ENCODE results near the gene TMIGD3. TPM values are rescaled to one million over a fixed set of nuclear protein-coding genes. Genes with fewer than 3 reads are reported as not detected.

The TMIGD3 gene
- total RNA-seq, 1 experiment from 2014 or later = 0.88 TPM

DNA sequence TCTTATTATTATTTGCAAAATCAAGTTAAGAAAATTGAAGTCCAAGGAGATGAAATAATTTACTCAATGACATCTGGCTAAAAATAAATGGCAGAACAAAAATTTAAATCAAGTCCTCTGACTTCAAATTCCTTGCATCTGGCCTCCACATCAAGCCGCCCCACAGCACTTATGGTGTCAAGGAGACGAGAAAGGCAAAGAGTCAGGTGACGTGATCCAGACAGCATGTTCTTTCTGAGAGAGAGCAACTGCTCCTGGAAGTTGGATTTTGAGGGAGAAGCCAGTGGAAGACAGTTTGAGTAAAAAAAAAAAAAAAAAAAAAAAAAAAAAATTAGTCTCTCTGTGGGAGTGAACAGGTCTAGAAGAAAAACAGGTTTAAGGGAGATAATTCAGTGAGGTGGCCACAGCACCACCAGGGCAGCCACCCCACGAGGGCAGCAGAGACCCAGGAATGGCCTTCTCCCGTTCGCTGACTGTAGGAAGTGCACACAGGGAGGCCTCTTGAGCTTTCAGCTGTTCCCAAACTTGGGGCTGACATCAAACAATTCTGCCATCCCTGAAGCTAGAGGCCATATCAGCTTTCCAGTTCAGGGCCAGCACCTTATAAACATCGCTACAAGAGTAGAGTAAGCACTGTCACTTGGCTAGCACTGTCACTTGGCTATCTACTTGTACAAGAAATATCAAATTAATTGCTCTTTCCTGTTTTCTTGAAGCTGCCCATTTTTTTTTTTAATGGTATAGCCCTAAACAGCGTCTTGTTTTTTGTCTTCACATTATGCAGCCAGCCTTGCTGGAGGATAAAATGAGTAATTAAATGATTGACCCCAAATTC, 21.8 kb downstream of the TMIGD3 start:
- no peaks in the 10 kb centered on the region for H3K27me3 Mint-ChIP-seq (ENCODE audit: insufficient read depth, unreplicated experiment)

DNA sequence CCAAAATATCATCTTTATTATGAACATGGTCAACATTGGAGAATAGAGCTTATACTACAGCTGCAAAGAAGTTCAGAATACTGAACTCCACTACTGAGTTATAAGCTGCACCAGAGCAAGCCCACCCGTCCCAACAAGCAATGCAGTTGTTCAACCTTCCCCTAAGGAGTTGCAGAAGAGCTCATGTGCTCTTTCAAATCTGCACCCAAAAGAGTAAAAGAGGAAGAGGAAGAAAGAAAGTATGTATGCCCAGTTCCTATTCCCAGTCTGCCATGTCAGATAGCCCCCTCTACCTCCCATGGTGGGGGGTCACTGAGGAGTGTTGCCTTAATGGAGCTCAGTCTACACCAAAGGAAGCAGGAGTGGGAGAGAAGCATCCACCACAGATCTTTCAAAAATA, 22.8 kb downstream of the TMIGD3 start:
- Histone ChIP-seq H3K27me3 (replicated peaks; ENCODE audit: control insufficient read depth, insufficient read depth, low read length) (no peaks in the 10 kb centered on the region), H3K36me3 (ENCODE audit: control insufficient read depth, insufficient read depth, low read length) (no peaks in the 10 kb centered on the region), H3K4me3 (ENCODE audit: low read depth, low read length) (no peak overlapping the region), H3K9me3 (no peaks in the 10 kb centered on the region), H3K4me1 (no peaks in the 10 kb centered on the region)
- Mint-ChIP-seq H3K4me1 (ENCODE audit: low read depth, unreplicated experiment) (no peaks in the 10 kb centered on the region), H3K9me3 (ENCODE audit: unreplicated experiment) (no peaks in the 10 kb centered on the region), H3K27ac (ENCODE audit: unreplicated experiment) (no peak overlapping the region), H3K4me3 (ENCODE audit: unreplicated experiment) (no peak overlapping the region), H3K27me3 (ENCODE audit: insufficient read depth, unreplicated experiment) (no peaks in the 10 kb centered on the region), H3K36me3 (ENCODE audit: insufficient read depth, unreplicated experiment) (no peaks in the 10 kb centered on the region)
- no peak for DNase-seq
- TF ChIP-seq, protein P1, sequence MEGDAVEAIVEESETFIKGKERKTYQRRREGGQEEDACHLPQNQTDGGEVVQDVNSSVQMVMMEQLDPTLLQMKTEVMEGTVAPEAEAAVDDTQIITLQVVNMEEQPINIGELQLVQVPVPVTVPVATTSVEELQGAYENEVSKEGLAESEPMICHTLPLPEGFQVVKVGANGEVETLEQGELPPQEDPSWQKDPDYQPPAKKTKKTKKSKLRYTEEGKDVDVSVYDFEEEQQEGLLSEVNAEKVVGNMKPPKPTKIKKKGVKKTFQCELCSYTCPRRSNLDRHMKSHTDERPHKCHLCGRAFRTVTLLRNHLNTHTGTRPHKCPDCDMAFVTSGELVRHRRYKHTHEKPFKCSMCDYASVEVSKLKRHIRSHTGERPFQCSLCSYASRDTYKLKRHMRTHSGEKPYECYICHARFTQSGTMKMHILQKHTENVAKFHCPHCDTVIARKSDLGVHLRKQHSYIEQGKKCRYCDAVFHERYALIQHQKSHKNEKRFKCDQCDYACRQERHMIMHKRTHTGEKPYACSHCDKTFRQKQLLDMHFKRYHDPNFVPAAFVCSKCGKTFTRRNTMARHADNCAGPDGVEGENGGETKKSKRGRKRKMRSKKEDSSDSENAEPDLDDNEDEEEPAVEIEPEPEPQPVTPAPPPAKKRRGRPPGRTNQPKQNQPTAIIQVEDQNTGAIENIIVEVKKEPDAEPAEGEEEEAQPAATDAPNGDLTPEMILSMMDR (IDR thresholded peaks at IDR 0.05; ENCODE audit: insufficient read depth in 1 of 2, low read depth in 1 of 2, low read length in 1 of 2, severe bottlenecking in 1 of 2, unreplicated experiment in 1 of 2) = no peak
- CTCF ChIA-PET = interaction anchor here (2.1 kb wide), 1 partner anchor 287 kb away, joined by 21 read pairs; no protein-coding TSS in a partner anchor
- POLR2A ChIA-PET = no interaction called here
- no TSS peak for BruUV-seq (replicated peaks)
- intact Hi-C loops (cut with micrococcal nuclease; ENCODE audit: unreplicated experiment) = loop anchor here (1.0 to 10.0 kb wide), 5 partner anchors 28 to 854 kb away; no protein-coding TSS in a partner anchor

More for the DNA sequence above, 21.8 kb downstream of the TMIGD3 start:
- H3K4me3 ChIP-seq (ENCODE audit: low read depth, low read length) = no peak overlapping the region
- ChIA-PET POLR2A (interaction anchor here (1.1 kb wide), 1 partner anchor 288 kb away, joined by 4 read pairs; no protein-coding TSS in a partner anchor), CTCF (interaction anchor here (0.6 to 2.1 kb wide), 19 partner anchors 21 to 291 kb away, joined by 3 to 30 read pairs (median 4); partner anchors contain the start of gene INKA2)
- H3K27ac Mint-ChIP-seq (ENCODE audit: unreplicated experiment) = no peak overlapping the region
- H3K4me1 Mint-ChIP-seq (ENCODE audit: low read depth, unreplicated experiment) = no peaks in the 10 kb centered on the region
- H3K4me1 ChIP-seq = no peaks in the 10 kb centered on the region
- H3K27me3 ChIP-seq (replicated peaks; ENCODE audit: control insufficient read depth, insufficient read depth, low read length) = no peaks in the 10 kb centered on the region
- peak; percentile 78 to 83 for DNase-seq
- TF ChIP-seq, protein P1 (IDR thresholded peaks at IDR 0.05; ENCODE audit: insufficient read depth in 1 of 2, low read depth in 1 of 2, low read length in 1 of 2, severe bottlenecking in 1 of 2, unreplicated experiment in 1 of 2) = peak; percentile 63 to 75
- H3K4me3 Mint-ChIP-seq (ENCODE audit: unreplicated experiment) = no peak overlapping the region
- no peaks in the 10 kb centered on the region for H3K36me3 ChIP-seq (ENCODE audit: control insufficient read depth, insufficient read depth, low read length)
- intact Hi-C loops (cut with micrococcal nuclease; ENCODE audit: unreplicated experiment) = loop anchor here (1.0 to 10.0 kb wide), 5 partner anchors 27 to 853 kb away; no protein-coding TSS in a partner anchor
- H3K36me3 Mint-ChIP-seq (ENCODE audit: insufficient read depth, unreplicated experiment) = no peaks in the 10 kb centered on the region
- no peaks in the 10 kb centered on the region for H3K9me3 Mint-ChIP-seq (ENCODE audit: unreplicated experiment)
- BruUV-seq (replicated peaks) = no TSS peak
- H3K9me3 ChIP-seq = no peaks in the 10 kb centered on the region

DNA sequence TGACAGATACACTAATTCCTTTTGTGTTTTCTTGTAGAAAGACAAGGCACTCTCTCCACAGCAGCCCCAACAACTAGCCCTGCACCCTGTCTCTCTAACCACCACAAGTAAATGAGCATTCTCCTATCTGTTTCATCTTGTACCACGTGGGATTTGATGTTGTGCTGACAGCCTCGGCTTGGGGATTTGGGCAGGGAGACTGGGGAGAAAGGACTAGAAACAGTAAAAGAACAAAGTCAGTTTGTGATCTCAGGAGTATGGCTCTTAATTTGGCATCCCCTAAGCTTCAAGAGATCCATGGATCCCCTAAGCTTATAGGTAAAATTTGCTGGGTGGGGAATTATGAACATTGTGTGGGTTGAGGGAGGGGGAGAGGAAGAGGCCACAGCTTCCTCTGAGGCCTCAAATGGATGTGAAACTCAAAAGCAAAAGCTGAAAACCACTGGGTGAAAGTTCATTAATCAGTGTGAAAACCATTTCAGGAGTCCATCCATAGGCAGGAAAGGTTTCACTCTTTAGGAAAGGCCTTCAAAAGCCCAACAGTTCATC, 26.6 kb downstream of the TMIGD3 start:
- no peaks in the 10 kb centered on the region for H3K9me3 Mint-ChIP-seq (ENCODE audit: unreplicated experiment)
- DNase-seq = no peak
- POLR2A ChIA-PET = no interaction called here

More for the DNA sequence above, 26.6 kb downstream of the TMIGD3 start:
- CTCF ChIA-PET = no interaction called here
- TF ChIP-seq, protein P1 (IDR thresholded peaks at IDR 0.05; ENCODE audit: insufficient read depth in 1 of 2, low read depth in 1 of 2, low read length in 1 of 2, severe bottlenecking in 1 of 2, unreplicated experiment in 1 of 2) = no peak
- Mint-ChIP-seq H3K36me3 (ENCODE audit: insufficient read depth, unreplicated experiment) (no peaks in the 10 kb centered on the region), H3K4me3 (ENCODE audit: unreplicated experiment) (no peak overlapping the region), H3K27ac (ENCODE audit: unreplicated experiment) (no peak overlapping the region), H3K27me3 (ENCODE audit: insufficient read depth, unreplicated experiment) (no peaks in the 10 kb centered on the region), H3K4me1 (ENCODE audit: low read depth, unreplicated experiment) (no peaks in the 10 kb centered on the region)
- no TSS peak for BruUV-seq (replicated peaks)
- Histone ChIP-seq H3K9me3 (no peaks in the 10 kb centered on the region), H3K27me3 (replicated peaks; ENCODE audit: control insufficient read depth, insufficient read depth, low read length) (no peaks in the 10 kb centered on the region), H3K36me3 (ENCODE audit: control insufficient read depth, insufficient read depth, low read length) (no peaks in the 10 kb centered on the region), H3K4me1 (no peaks in the 10 kb centered on the region), H3K4me3 (ENCODE audit: low read depth, low read length) (no peak overlapping the region)
- intact Hi-C loops (cut with micrococcal nuclease; ENCODE audit: unreplicated experiment) = no loop called here
